NB4 (cell line): ENCODE results near the gene GALNT2.

Experiments
- DNase-seq: peaks from one replicate; pipeline ENCODE4 v3.0.0; 2010; ENCODE audit warnings: low read depth
- H3K4me3 ChIP-seq: one replicate; pipeline ENCODE4 v1.5.1; 2011; ENCODE audit warnings: mild to moderate bottlenecking, low read depth, low read length, moderate library complexity
- MYC ChIP-seq: IDR thresholded peaks from 2 replicates; pipeline ENCODE4 v1.6.1; 2011; ENCODE audit warnings: low read depth, low read length
- POLR2A ChIP-seq: IDR thresholded peaks from 2 replicates; pipeline ENCODE4 v1.6.1; 2011; ENCODE audit warnings: mild to moderate bottlenecking; ENCODE audit not compliant: insufficient read length; ENCODE audit errors: extremely low read depth
- TF ChIP-seq, protein P1 (sequence below): IDR thresholded peaks from 2 replicates; pipeline ENCODE4 v1.6.1; 2011; ENCODE audit warnings: low read depth, low read length
- TF ChIP-seq, protein P2 (sequence below): IDR thresholded peaks from one replicate; pipeline ENCODE4 v1.5.1; 2012; ENCODE audit warnings: low read depth, low read length

Gene GALNT2

DNA sequence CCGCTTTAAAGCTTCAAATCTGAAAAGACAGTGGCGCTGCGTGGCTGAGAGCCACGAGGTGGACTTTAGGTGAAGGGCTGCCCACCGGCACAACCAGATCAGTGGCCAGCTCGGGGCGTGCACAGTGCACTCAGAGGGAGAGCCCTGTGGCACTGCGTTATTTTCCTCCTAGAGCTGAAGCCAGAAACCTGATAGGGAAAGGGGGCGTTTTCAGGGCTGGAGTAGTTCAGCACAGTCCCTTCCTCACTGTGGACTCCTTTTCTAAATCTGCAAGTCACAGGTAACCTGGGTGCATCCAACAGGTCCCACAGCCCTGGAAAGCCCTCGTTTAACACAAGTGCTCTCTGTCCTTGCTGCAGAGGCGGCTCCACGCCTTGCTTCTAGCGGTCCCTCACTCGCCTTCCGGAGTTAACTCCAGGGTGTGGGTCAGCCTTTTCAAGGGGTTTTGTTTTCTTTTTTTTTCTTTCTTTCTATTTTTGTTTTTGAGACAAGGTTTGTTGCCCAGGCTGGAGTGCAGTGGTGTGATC is 81.2 kb downstream of the GALNT2 start:
- H3K4me3 ChIP-seq = no peak overlapping the region
- TF ChIP-seq, protein P1, sequence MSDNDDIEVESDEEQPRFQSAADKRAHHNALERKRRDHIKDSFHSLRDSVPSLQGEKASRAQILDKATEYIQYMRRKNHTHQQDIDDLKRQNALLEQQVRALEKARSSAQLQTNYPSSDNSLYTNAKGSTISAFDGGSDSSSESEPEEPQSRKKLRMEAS = no peak
- TF ChIP-seq POLR2A = no peak
- TF ChIP-seq, protein P2, sequence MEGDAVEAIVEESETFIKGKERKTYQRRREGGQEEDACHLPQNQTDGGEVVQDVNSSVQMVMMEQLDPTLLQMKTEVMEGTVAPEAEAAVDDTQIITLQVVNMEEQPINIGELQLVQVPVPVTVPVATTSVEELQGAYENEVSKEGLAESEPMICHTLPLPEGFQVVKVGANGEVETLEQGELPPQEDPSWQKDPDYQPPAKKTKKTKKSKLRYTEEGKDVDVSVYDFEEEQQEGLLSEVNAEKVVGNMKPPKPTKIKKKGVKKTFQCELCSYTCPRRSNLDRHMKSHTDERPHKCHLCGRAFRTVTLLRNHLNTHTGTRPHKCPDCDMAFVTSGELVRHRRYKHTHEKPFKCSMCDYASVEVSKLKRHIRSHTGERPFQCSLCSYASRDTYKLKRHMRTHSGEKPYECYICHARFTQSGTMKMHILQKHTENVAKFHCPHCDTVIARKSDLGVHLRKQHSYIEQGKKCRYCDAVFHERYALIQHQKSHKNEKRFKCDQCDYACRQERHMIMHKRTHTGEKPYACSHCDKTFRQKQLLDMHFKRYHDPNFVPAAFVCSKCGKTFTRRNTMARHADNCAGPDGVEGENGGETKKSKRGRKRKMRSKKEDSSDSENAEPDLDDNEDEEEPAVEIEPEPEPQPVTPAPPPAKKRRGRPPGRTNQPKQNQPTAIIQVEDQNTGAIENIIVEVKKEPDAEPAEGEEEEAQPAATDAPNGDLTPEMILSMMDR = no peak
- no peak for TF ChIP-seq MYC
- no peak for DNase-seq

DNA sequence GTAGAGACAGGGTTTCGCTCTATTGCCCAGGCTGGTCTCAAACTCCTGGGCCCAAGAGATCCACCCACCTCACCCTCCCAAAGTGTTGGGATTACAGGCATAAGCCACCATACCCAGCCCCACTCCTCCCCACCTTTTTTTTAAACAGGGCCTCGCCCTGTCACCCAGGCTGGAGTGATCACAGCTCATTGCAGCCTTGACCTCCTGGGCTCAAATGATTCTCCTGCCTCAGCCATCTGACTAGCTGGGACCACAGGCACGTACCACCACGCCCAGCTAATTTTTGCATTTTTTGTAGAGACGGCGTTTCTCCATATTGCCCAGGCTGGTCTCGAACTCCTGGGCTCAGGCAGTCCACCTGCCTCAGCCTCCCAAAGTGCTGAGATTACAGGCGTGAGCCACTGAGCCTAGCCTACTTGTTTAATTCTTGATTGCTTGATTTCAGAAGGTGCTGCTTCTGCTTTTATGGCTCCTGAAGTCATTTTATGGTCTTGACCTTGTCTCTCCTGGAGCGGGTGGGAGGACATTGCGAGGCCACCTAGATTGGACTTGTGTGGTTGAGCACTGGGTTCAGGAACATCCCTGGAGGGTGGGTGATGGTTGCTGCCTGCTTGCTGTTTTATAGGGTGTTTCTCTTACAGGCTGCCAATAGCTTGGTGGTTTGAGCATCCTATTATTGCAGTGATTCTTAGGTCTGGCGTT is 81.9 kb downstream of the GALNT2 start:
- DNase-seq = peak; percentile 28
- H3K4me3 ChIP-seq = no peak overlapping the region
- TF ChIP-seq, protein P1 = no peak
- TF ChIP-seq MYC (no peak), POLR2A (no peak)
- TF ChIP-seq, protein P2 = no peak

DNA sequence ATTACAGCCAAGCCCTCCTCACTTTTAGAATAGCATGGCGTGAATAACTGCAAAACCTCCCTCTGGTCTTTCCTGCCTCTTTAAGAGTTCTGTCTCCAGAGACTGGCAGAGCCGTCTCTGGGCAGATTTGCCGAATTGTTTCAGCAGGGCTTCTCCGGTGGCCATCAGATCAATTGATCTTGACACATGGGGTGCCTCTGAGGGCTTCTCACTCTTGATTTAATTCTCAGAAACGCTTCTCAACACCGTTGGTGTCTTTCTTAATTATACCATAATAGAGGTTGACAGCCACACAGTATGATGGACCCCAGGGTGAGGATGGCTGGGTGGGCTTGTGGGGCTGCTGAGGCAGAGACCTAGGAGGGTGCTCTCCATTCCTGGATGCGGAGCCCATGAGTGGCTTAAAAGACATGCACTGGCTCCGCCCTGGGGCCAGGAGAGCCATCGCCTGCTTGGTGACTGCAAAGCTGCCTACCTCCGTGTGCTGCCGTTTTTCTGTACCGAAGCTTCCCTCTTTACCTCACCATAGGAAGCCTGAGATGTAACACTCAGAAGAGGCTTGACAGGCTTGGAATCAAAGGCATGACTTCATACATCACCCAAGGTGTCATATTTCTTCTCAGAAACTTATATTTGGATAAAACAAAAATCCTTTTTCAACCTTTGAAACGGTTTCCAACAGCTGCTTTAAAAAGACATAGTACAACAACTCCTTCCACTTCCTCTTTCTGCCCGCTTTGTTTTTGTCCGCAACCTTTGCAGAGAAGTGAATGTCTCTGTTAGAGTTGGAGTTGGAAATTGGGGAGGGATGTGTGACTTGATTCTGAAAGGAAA is 82.9 kb downstream of the GALNT2 start:
- TF ChIP-seq MYC (no peak), POLR2A (no peak)
- TF ChIP-seq, protein P2 = no peak
- TF ChIP-seq, protein P1 = no peak
- DNase-seq = peak; percentile 66
- H3K4me3 ChIP-seq = peak overlapping the region; percentile 47

DNA sequence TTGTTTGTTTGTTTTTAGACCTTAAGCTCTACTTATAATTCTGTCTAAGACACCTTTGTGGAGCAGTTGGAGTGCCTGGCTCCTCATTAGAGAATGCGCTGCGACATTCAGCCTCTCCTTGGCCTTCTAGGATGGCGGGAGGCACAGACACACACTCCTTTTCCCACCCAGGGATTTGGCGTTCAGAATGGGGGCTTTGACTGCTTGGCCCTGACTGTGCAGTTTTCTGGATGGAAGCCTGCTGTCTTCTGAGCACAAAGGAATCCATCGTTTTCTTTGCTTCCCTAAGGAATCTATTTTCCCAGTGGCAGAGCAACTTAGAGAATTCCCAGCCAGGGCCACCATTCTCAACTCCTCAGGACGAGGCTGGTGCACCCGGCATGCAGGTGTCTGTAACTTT is 83.6 kb downstream of the GALNT2 start:
- DNase-seq = no peak
- TF ChIP-seq, protein P1 = no peak
- TF ChIP-seq MYC (no peak), POLR2A (no peak)
- TF ChIP-seq, protein P2 = no peak
- no peak overlapping the region for H3K4me3 ChIP-seq

DNA sequence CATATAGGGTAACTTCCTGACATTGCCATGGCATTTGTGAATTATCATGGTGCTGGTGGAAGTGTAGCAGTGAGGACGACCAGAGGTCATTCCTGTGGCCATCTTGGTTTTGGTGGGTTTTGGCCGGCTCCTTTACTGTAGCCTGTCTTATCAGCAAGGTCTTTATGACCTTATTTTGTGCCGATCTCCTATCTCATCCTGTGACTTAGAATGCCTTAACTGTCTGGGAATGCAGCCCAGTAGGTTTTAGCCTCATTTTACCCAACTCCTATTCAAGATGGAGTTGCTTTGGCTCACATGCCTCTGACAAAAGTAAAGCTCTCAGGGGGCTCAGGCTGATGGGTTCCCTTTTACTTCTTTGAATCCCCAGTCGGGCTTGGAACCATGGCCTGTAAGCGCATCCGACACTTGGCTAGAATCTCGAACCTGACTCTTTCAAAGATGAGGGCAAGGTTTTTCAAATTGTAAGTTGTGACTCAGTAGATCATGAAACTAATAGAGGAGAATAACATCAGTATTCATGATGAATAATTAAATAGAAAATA is 85.0 kb downstream of the GALNT2 start:
- no peak overlapping the region for H3K4me3 ChIP-seq
- TF ChIP-seq, protein P1 = no peak
- TF ChIP-seq POLR2A (no peak), MYC (no peak)
- TF ChIP-seq, protein P2 = no peak
- DNase-seq = no peak
